ENCODE results near the gene ICE2. TPM values are rescaled to one million over a fixed set of nuclear protein-coding genes. Genes with fewer than 3 reads are reported as not detected.

ICE2 gene
- total RNA-seq, 1 donor from 2014 or later, result 26.5 TPM

DNA sequence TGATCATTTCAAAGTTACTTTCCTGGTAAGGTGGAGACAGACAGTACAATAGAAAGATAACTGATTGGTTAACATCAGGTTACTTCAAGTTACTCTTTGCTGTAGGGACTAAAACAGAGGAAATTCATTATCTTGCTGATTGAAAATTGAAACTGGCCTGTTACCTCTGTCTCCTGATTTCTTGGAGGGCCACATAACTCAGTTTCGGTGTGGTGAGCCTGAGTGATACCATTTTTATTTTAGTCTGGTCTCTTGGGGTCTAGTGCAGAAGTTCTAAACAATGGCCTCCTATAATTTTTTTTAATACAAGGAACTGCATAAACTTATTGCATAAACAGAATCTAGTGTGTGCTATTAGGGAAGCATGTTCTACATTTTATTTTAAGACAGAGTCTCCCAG lies 1.2 kb upstream of the ICE2 start:
- H3K4me3 Mint-ChIP-seq (ENCODE audit: unreplicated experiment), result peak overlapping the region; percentile 93
- Histone ChIP-seq H3K79me2 (ENCODE audit: insufficient read depth, low read length) (peaks cover 27% of the 10 kb centered on the region), H3K27me3 (ENCODE audit: insufficient read depth, low read length) (no peaks in the 10 kb centered on the region), H3K4me1 (ENCODE audit: insufficient read depth, low read length) (peaks cover 30% of the 10 kb centered on the region), H4K20me1 (ENCODE audit: insufficient read depth, low read length) (no peaks in the 10 kb centered on the region), H3K4me2 (ENCODE audit: low read length) (no peak overlapping the region), H3K9me3 (ENCODE audit: insufficient read depth, low read depth, low read length) (no peaks in the 10 kb centered on the region), H3K4me3 (ENCODE audit: insufficient read depth, low read depth, low read length) (no peak overlapping the region), H3K9ac (ENCODE audit: low read length) (no peak overlapping the region), H3K27ac (ENCODE audit: low read depth, low read length) (no peak overlapping the region), H3K36me3 (ENCODE audit: insufficient read depth, low read length) (no peaks in the 10 kb centered on the region), H2AFZ (ENCODE audit: low read depth, low read length) (no peak overlapping the region)
- no peak for DNase-seq (ENCODE audit: low read depth)
- H3K27me3 Mint-ChIP-seq (ENCODE audit: low read depth, unreplicated experiment), result no peaks in the 10 kb centered on the region
- no peaks in the 10 kb centered on the region for H3K9me3 Mint-ChIP-seq (ENCODE audit: unreplicated experiment)
- no peak for FAIRE-seq
- H3K36me3 Mint-ChIP-seq (ENCODE audit: low read depth, unreplicated experiment), result no peaks in the 10 kb centered on the region
- peak overlapping the region; percentile 48 for H3K27ac Mint-ChIP-seq (ENCODE audit: unreplicated experiment)
- no peak for TF ChIP-seq EZH2 (IDR thresholded peaks at IDR 0.05; ENCODE audit: insufficient read depth, low read length)
- TF ChIP-seq, protein P1, sequence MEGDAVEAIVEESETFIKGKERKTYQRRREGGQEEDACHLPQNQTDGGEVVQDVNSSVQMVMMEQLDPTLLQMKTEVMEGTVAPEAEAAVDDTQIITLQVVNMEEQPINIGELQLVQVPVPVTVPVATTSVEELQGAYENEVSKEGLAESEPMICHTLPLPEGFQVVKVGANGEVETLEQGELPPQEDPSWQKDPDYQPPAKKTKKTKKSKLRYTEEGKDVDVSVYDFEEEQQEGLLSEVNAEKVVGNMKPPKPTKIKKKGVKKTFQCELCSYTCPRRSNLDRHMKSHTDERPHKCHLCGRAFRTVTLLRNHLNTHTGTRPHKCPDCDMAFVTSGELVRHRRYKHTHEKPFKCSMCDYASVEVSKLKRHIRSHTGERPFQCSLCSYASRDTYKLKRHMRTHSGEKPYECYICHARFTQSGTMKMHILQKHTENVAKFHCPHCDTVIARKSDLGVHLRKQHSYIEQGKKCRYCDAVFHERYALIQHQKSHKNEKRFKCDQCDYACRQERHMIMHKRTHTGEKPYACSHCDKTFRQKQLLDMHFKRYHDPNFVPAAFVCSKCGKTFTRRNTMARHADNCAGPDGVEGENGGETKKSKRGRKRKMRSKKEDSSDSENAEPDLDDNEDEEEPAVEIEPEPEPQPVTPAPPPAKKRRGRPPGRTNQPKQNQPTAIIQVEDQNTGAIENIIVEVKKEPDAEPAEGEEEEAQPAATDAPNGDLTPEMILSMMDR (IDR thresholded peaks at IDR 0.05; ENCODE audit: insufficient read depth, low read depth, low read length), result no peak
- H3K4me1 Mint-ChIP-seq (ENCODE audit: low read depth, unreplicated experiment), result peaks cover 21% of the 10 kb centered on the region

DNA sequence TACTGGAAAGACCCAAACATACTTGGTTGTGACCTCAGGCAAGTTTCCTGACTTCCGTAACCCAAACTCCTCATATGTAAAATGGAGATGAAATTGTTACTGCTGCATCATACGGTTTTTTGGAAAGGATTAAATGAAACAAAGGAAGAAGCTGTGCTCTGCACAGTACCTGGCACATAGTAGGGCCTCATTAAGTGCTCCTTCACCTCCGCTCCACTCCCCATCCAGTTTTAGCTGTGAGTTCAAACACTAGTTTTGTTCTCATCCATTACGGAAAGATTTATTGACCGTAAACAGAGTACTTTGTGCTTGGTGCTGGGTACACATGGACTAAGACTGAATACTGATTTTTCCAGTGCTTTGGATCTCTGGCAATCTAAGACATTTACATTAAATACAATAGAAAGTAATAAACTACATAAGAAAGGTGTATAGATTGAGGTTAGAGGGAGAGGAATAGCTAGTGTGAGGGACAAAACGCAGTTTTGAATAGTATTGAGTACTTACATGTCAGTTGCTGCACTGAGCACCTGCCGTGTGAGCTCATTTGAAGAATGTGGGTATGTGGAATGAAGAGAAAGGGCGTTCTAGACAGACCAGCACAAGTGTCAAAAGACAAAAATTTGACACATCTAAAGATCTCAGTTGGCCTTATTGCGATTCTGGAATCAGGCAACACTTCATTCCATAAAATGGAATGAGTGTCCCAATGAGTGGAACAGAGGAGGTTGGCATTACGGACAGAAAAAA lies 594 bp upstream of the ICE2 start:
- H3K4me2 ChIP-seq (ENCODE audit: low read length), result peak overlapping the region; percentile 96
- H4K20me1 ChIP-seq (ENCODE audit: insufficient read depth, low read length), result no peaks in the 10 kb centered on the region
- TF ChIP-seq, protein P1 (IDR thresholded peaks at IDR 0.05; ENCODE audit: insufficient read depth, low read depth, low read length), result no peak
- no peak for TF ChIP-seq EZH2 (IDR thresholded peaks at IDR 0.05; ENCODE audit: insufficient read depth, low read length)
- H3K36me3 ChIP-seq (ENCODE audit: insufficient read depth, low read length), result peaks cover 2% of the 10 kb centered on the region
- peak overlapping the region; percentile 50 for H3K27ac ChIP-seq (ENCODE audit: low read depth, low read length)
- H3K4me1 Mint-ChIP-seq (ENCODE audit: low read depth, unreplicated experiment), result peaks cover 21% of the 10 kb centered on the region
- peak overlapping the region; percentile 80 for H2AFZ ChIP-seq (ENCODE audit: low read depth, low read length)
- no peaks in the 10 kb centered on the region for H3K9me3 Mint-ChIP-seq (ENCODE audit: unreplicated experiment)
- H3K4me3 ChIP-seq (ENCODE audit: insufficient read depth, low read depth, low read length), result peak overlapping the region; percentile 83
- peaks cover 30% of the 10 kb centered on the region for H3K4me1 ChIP-seq (ENCODE audit: insufficient read depth, low read length)
- H3K27me3 Mint-ChIP-seq (ENCODE audit: low read depth, unreplicated experiment), result no peaks in the 10 kb centered on the region
- FAIRE-seq (no peak), DNase-seq (ENCODE audit: low read depth) (no peak)
- peaks cover 3% of the 10 kb centered on the region for H3K36me3 Mint-ChIP-seq (ENCODE audit: low read depth, unreplicated experiment)
- H3K9me3 ChIP-seq (ENCODE audit: insufficient read depth, low read depth, low read length), result no peaks in the 10 kb centered on the region
- peak overlapping the region; percentile 93 for H3K4me3 Mint-ChIP-seq (ENCODE audit: unreplicated experiment)
- peak overlapping the region; percentile 98 for H3K9ac ChIP-seq (ENCODE audit: low read length)
- peaks cover 32% of the 10 kb centered on the region for H3K79me2 ChIP-seq (ENCODE audit: insufficient read depth, low read length)
- no peaks in the 10 kb centered on the region for H3K27me3 ChIP-seq (ENCODE audit: insufficient read depth, low read length)
- peak overlapping the region; percentile 93 for H3K27ac Mint-ChIP-seq (ENCODE audit: unreplicated experiment)

Data from astrocyte (in vitro differentiated cells and primary cell).